Body of pancreas (tissue), 4 donors: ENCODE results near the gene THSD7B. TPM values are rescaled to one million over a fixed set of nuclear protein-coding genes. Genes with fewer than 3 reads are reported as not detected.

ENCODE experiments used
- ATAC-seq: fragments of 150-250 bp; one replicate; pipeline ENCODE4 v1.9.1; 2016
- DNase-seq, 4 donors: peaks; one replicate each; pipeline ENCODE4 v3.0.0-alpha.2; 2019
- H3K27ac ChIP-seq, 4 donors: fragments of 200-600 bp; sonication (generic); 1 replicate in 3 of 4; 2 replicates in 1 of 4; pipeline versions ENCODE4 v1.5.1 to v1.6.1; 2016 to 2019; ENCODE audit warnings: mild to moderate bottlenecking in 1 of 4, mixed read lengths in 1 of 4, moderate library complexity in 1 of 4
- H3K27me3 ChIP-seq, 2 donors: fragments of 200-600 bp; sonication (generic); one replicate each; pipeline ENCODE4 v1.6.0; 2016; ENCODE audit warnings: mild to moderate bottlenecking in 1 of 2
- H3K36me3 ChIP-seq, 2 donors: fragments of 200-600 bp; sonication (generic); replicated peaks in 1 of 2; 2 replicates each; pipeline ENCODE4 v1.5.1; 2016; ENCODE audit warnings: low read depth in 2 of 2; ENCODE audit not compliant: insufficient read depth in 1 of 2
- H3K4me1 ChIP-seq: fragments of 200-600 bp; sonication (generic); one replicate; pipeline ENCODE4 v1.6.0; 2016
- H3K4me3 ChIP-seq, 2 donors: fragments of 200-600 bp; sonication (generic); 1 replicate in 1 of 2; 2 replicates in 1 of 2; pipeline ENCODE4 v1.5.1; 2016 to 2019
- H3K9me3 ChIP-seq, 3 donors: fragments of 200-600 bp; sonication (generic); 1 replicate in 2 of 3; 2 replicates in 1 of 3; pipeline ENCODE4 v1.5.1; 2016
- POLR2A ChIP-seq, 3 donors: fragments of 450-650 bp; IDR thresholded peaks; one replicate each; pipeline ENCODE4 v1.6.1; 2016; ENCODE audit warnings: antibody characterized with exemption in 3 of 3, mild to moderate bottlenecking in 2 of 3
- WGBS, 2 donors: methylation state at CpG; one replicate each; pipeline ENCODE4 v1.1.5; 2017; 5-methylcytosine and 5-hydroxymethylcytosine counted together
- intact Hi-C: fragments of 100-400 bp; cut with DNase I; formaldehyde crosslinking; loops from one replicate; pipeline ENCODE4 v1.15.1; 2023
- total RNA-seq, 2 donors: library from RNA; depleted of rRNA; stranded (reverse); fragments of >200 nt; gene quantifications; one replicate each; pipeline ENCODE4 v1.1.0, GENCODE V29; 2016
- TF ChIP-seq, protein P1 (sequence below), 7 experiments: fragments of 450-650 bp in 4 of 7; fragments of 200-600 bp in 3 of 7; sonication (generic) in 3 of 7; IDR thresholded peaks; one replicate each; pipeline ENCODE4 v1.5.1; 2016 to 2019; ENCODE audit warnings: antibody characterized with exemption in 7 of 7

THSD7B gene
- total RNA-seq, 2 donors from 2014 or later: 0.26 to 0.33 TPM

DNA sequence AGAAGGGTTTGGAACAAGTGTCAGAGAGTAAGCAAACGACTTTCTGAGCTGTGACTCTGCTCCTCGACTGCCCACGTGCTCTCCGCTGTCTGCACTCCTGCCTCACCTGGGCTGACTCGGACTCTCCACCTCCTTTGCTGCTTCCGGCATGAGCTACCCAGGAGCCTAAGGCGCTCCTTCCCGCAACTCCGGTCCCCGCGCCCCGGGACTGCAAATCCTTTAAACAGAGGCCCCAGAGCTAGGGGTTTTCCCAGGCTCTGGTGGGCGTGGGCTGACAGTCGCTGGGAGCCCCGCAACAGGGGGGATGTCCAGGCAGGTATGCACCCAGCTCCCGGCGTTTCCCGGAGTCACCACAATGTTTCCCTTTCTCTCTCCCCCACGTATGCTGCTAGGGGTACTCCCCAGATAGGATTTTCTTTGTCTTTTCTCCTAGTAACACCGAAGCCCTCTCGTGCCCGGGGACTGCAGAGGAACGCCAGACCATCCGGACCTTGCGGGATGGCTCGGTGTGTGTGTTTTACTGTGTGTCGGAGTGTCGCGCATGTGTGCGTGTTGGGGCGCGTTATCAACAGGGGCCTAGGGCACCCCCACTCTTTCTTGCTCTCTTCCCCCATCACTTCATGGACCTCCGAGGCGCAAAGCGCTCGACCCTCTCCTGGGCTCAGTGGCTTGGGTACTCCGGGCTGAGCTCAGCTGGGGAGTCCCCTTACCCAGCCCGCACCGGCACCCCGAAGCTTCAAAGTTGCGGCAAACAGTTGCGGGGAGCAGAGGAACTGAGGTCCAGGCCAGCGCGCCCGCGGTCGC, 691 bp upstream of the THSD7B start:
- Histone ChIP-seq H3K27ac (no peak overlapping the region), H3K27me3 (peaks cover 0 to 13% of the 10 kb centered on the region in 2 donors), H3K4me3 (peak overlapping the region in 1 of 2 donors; percentile 27), H3K36me3 (no peaks in the 10 kb centered on the region), H3K4me1 (peaks cover 20% of the 10 kb centered on the region), H3K9me3 (no peaks in the 10 kb centered on the region)
- intact Hi-C loops: no loop called here
- peak; percentile 55 for ATAC-seq
- TF ChIP-seq, protein P1, sequence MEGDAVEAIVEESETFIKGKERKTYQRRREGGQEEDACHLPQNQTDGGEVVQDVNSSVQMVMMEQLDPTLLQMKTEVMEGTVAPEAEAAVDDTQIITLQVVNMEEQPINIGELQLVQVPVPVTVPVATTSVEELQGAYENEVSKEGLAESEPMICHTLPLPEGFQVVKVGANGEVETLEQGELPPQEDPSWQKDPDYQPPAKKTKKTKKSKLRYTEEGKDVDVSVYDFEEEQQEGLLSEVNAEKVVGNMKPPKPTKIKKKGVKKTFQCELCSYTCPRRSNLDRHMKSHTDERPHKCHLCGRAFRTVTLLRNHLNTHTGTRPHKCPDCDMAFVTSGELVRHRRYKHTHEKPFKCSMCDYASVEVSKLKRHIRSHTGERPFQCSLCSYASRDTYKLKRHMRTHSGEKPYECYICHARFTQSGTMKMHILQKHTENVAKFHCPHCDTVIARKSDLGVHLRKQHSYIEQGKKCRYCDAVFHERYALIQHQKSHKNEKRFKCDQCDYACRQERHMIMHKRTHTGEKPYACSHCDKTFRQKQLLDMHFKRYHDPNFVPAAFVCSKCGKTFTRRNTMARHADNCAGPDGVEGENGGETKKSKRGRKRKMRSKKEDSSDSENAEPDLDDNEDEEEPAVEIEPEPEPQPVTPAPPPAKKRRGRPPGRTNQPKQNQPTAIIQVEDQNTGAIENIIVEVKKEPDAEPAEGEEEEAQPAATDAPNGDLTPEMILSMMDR (IDR thresholded peaks at IDR 0.05): no peak
- no peak for TF ChIP-seq POLR2A (IDR thresholded peaks at IDR 0.05)
- 2 to 4% methylated on average over 33 to 47 of the region's 47 CpGs for WGBS, 2 donors
- DNase-seq: peak in 2 of 4 donors; percentile 16 to 27

DNA sequence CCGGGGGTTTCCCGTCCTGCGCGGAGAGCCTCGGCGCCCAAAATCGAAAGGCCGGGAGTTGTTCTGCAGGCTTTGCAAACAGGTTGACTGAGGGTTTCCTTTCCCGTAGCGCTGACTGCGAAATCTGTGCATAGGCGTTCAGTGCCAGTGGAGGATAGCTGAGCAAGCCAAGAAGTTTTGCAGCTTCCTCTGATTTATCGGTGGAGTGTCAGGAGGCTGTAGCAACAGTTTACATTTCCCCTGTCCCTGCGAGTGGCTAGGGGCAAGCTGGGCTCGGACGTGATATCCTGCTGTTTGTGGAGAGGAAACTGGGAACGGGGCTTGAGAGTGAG, 694 bp downstream of the THSD7B start:
- DNase-seq (no peak), ATAC-seq (no peak)
- Histone ChIP-seq H3K4me3 (peak overlapping the region in 1 of 2 donors; percentile 27), H3K36me3 (no peaks in the 10 kb centered on the region), H3K4me1 (peaks cover 20% of the 10 kb centered on the region), H3K27ac (no peak overlapping the region), H3K9me3 (no peaks in the 10 kb centered on the region), H3K27me3 (peaks cover 0 to 13% of the 10 kb centered on the region in 2 donors)
- intact Hi-C loops: no loop called here
- WGBS, 2 donors: 1 to 2% methylated on average over 13 to 17 of the region's 17 CpGs
- TF ChIP-seq, protein P1 (IDR thresholded peaks at IDR 0.05): no peak
- no peak for TF ChIP-seq POLR2A (IDR thresholded peaks at IDR 0.05)

DNA sequence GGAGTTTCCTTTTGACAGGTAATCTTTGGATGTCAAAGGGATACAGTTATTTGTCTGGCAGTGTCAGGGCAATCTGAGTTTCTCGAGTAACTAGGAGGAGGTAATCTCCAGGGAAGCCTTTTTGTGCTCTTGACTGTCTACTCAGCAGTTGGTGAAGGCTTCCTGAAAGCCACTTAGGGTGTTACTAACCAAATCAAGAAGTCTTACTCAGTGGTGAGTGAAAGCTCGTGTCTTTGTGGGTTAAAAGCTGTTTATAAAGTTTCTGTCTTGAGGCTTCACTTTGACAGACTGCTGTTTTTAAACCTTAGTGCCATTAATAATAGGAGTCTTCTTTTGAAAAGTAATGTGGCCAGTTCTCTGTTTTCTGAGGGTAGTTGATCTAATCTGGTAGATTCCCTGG, 1.7 kb downstream of the THSD7B start:
- TF ChIP-seq, protein P1 (IDR thresholded peaks at IDR 0.05): no peak
- TF ChIP-seq POLR2A (IDR thresholded peaks at IDR 0.05): no peak
- Histone ChIP-seq H3K4me1 (peaks cover 20% of the 10 kb centered on the region), H3K4me3 (no peak overlapping the region), H3K9me3 (no peaks in the 10 kb centered on the region), H3K27me3 (peaks cover 0 to 13% of the 10 kb centered on the region in 2 donors), H3K27ac (no peak overlapping the region), H3K36me3 (no peaks in the 10 kb centered on the region)
- intact Hi-C loops: no loop called here
- no peak for DNase-seq
- no peak for ATAC-seq
- WGBS, 2 donors: 14 to 18% methylated on average over 2 of the region's 2 CpGs

DNA sequence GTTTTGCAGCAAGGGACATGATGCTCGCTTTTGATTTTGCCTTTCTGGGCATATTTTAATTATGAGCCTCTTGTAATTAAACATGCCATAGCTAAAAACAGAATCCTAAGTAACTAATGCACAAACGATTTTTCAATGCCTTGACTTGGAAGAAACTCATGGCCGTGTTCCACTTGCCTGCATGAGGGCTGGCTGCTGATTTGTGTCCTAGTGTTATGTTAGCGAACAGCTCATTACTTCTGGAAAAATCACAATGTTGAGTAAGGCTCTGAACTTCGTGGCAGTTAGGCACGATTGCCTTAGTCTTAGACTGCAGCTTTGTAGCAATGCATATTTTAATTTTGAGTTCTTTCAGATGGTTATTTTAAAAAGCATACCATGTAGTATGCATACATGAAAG, 4.5 kb downstream of the THSD7B start:
- TF ChIP-seq POLR2A (IDR thresholded peaks at IDR 0.05): no peak
- TF ChIP-seq, protein P1 (IDR thresholded peaks at IDR 0.05): no peak
- Histone ChIP-seq H3K4me1 (peaks cover 16% of the 10 kb centered on the region), H3K27ac (no peak overlapping the region), H3K4me3 (no peak overlapping the region), H3K36me3 (no peaks in the 10 kb centered on the region), H3K9me3 (no peaks in the 10 kb centered on the region), H3K27me3 (peaks cover 0 to 2% of the 10 kb centered on the region in 2 donors)
- 55 to 57% methylated on average over 6 of the region's 6 CpGs for WGBS, 2 donors
- DNase-seq: no peak
- no peak for ATAC-seq
- intact Hi-C loops: no loop called here

DNA sequence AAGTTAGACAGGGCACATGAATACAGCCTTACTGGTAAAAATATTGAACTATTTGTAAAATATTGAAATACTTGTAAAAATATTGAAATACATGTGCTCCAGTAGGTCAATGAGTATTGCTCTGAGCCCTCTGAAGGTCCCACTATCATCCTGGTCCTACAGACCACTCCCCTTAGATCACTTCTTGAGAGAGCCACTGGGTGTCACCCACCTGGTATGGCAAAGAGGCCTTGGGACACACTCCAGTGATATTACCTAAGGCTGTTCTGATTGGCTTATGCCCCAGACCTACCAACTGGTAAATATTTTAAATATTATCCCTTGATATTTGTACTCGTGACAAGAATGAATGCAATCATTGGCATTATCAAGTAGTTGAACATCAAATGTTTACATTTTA, 5.0 kb downstream of the THSD7B start:
- WGBS, 2 donors: 28 to 29% methylated on average over 1 of the region's 1 CpG

More for the DNA sequence above, 5.0 kb downstream of the THSD7B start:
- TF ChIP-seq, protein P1 (IDR thresholded peaks at IDR 0.05): no peak
- TF ChIP-seq POLR2A (IDR thresholded peaks at IDR 0.05): no peak
- no peak overlapping the region for H3K27ac ChIP-seq
- no peak overlapping the region for H3K4me3 ChIP-seq
- H3K9me3 ChIP-seq: no peaks in the 10 kb centered on the region
- ATAC-seq (no peak), DNase-seq (no peak)
- intact Hi-C loops: no loop called here
- H3K4me1 ChIP-seq: peaks cover 11% of the 10 kb centered on the region
- H3K27me3 ChIP-seq: no peaks in the 10 kb centered on the region
- no peaks in the 10 kb centered on the region for H3K36me3 ChIP-seq
